Retinal pigment epithelial cell (primary cell): ENCODE results near the gene METAP1.
A peak's percentile ranks its signal among the peaks of the same experiment; 100 is the strongest.

Source experiments
- DNase-seq: peaks from one replicate; pipeline ENCODE4 v3.0.0-alpha.2; 2010; ENCODE audit warnings: low read depth
- H3K4me3 ChIP-seq: 2 replicates; pipeline ENCODE4 v1.5.1; 2011; ENCODE audit warnings: mild to moderate bottlenecking, low read length, control low read depth, moderate library complexity
- TF ChIP-seq, protein P1 (sequence below): conservative IDR thresholded peaks from 2 replicates; pipeline ENCODE4 v1.5.1; 2011; ENCODE audit warnings: low read depth, low read length, control low read depth, inconsistent platforms

METAP1 gene

DNA sequence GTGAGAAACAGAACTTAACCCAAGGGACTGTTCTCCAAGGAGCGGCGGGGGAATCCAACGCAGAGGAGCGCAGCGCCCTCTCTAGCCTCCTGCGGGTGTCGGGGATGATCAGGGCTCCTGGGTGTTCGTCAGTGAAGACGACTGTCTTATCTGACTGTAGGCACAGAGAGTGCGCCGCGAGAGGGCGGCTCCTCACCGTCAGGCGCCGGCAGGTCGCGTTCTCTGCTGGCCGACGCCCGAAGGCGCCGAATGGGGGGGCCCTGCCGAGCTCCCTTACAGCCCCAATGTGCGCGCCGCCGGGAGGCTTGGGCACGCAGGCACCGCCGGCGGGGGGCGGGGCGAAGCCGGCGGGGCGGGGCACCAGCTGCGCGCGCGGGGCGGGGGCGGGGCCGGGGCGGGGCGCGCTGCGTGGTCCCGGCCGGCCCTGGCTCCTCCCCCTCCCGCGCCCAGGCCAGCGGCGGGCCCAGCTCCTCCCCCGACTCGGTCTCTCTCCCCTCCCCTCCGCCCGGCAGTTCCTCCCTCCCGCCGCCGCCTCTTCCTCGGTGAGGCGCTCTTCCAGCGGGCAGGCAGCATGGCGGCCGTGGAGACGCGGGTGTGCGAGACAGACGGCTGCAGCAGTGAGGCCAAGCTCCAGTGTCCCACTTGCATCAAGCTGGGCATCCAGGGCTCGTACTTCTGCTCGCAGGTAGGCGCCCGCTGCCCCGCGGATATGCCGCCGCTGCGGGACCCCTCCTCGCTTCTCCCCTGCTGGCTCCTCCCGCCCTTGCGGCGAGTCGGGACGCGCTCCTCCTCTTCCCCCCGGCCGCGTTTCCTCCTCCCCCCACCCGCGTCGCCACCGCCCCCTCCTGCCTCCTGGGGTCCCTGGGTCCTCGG is at the start of gene METAP1:
Gene METAP1, plus strand, starts transcription at position 539 of the 873 bp plus-strand sequence. Its CDS starts 33 bp downstream, at position 572.
- TF ChIP-seq, protein P1, sequence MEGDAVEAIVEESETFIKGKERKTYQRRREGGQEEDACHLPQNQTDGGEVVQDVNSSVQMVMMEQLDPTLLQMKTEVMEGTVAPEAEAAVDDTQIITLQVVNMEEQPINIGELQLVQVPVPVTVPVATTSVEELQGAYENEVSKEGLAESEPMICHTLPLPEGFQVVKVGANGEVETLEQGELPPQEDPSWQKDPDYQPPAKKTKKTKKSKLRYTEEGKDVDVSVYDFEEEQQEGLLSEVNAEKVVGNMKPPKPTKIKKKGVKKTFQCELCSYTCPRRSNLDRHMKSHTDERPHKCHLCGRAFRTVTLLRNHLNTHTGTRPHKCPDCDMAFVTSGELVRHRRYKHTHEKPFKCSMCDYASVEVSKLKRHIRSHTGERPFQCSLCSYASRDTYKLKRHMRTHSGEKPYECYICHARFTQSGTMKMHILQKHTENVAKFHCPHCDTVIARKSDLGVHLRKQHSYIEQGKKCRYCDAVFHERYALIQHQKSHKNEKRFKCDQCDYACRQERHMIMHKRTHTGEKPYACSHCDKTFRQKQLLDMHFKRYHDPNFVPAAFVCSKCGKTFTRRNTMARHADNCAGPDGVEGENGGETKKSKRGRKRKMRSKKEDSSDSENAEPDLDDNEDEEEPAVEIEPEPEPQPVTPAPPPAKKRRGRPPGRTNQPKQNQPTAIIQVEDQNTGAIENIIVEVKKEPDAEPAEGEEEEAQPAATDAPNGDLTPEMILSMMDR, result peak; percentile 52
- DNase-seq, result peak; percentile 58
- H3K4me3 ChIP-seq, result peak within 1 kb of the TSS; percentile 90

DNA sequence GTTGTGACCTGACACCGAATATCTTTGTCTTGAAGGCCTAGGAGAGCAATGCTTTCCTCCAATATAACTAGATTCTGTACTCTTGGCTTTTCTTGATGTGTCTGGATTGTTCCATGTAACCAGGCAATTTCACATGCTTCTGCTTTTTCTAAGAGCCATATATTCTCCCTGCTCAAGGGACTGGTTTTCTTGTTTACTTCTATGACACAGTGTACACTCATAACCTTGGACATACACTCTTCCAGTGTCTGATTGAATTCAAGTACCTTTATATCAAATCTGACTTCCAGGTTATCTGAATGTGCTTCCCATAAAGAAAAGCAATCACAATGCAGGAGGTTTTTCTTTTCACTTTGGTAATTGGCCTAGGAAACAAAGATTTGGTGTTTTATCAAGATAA is 49.2 kb upstream of the METAP1 start:
- TF ChIP-seq, protein P1, result no peak
- no peak for DNase-seq
- H3K4me3 ChIP-seq, result no peak overlapping the region

DNA sequence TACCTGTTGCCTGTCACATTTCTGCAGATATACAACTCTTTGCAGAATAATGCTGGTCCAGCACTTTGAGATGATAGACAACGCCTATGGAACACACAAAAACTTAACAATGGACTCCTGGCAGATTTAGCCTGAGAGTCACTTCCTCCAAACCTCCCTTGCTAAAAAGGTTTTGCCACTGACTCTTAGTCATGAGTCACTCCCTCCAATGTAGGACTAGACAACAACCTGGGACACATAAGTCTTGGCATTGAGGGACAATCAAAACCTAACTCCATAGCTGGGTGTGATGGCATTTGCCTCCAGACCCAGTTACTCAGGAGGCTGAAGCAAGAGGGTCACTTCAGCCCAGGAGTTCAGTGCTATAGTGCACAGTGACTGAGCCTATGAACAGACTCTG is 44.6 kb upstream of the METAP1 start:
- no peak overlapping the region for H3K4me3 ChIP-seq
- TF ChIP-seq, protein P1, result no peak
- no peak for DNase-seq

DNA sequence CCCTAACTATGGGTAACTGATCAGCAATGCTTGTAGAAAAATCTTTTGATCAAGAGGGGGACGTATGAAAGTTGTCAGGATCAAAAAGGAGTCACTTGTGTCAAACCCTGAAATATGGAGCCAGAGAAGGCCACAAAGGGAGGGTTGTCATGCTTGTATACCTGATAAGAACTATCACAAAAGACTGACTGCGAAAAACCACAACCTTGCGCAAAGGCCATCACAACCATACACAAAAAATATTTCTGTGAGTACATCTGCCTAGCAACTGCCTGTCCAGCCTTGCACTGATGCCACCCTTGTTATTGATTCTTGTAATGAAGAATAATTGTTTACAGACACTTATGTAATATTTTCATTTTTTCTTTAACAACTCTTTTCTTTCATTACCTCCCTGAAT is 43.8 kb upstream of the METAP1 start:
- TF ChIP-seq, protein P1, result no peak
- no peak for DNase-seq
- H3K4me3 ChIP-seq, result no peak overlapping the region

DNA sequence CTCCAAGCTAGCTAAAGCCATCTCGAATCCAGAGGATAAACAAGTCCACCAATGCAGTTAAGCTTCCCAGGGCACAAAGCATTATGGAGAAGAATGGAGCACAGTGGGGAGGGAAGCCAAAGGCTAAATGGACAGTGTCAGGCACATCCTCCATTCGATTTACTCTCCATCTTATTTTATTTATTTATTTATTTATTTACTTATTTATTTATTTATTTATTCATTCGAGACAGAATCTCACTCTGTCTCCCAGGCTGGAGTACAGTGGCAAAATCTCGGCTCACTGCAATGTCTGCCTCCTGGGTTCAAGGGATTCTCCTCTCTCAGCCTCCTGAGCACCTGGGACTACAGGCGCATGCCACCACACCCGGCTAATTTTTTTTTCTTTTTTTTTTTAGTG is 40.3 kb upstream of the METAP1 start:
- TF ChIP-seq, protein P1, result no peak
- DNase-seq, result no peak
- H3K4me3 ChIP-seq, result no peak overlapping the region

DNA sequence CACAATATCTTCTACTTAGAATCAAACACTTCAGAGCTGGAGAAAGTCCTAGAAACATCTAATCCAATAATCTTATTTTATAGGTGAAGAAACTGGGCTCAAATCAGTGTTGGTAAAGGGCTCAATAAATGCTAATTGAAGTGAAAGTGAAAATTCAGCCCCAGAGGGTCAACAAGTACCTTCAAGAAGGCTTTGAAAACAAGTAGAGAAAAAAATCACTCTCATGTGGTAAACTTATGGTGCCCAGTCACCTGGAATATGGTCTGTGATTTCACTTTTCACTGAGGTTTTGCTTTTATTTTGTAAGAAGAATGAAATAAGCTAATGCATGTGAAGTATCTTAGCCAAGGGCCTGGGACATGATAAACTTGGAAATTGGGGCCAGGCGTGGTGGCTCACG is 37.5 kb upstream of the METAP1 start:
- TF ChIP-seq, protein P1, result no peak
- no peak for DNase-seq
- H3K4me3 ChIP-seq, result no peak overlapping the region

DNA sequence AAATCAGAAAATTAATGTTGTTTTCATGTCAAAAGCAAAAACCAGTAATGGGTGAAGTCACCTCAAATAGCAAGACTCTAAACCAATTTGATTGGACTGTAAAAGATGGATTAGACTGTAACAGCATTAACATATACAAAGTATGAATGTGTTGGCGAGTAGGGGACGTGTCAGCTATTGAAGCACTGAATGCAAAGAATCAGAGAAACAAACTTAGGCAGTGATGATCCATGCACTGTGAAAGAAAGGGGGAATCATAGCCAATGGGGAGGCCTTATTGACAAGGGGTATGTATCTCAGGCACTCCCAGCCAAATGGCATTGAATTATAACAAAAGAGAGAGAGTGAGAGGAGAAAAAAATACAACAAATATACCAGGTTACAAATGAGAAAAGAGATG is 36.1 kb upstream of the METAP1 start:
- no peak for DNase-seq
- no peak overlapping the region for H3K4me3 ChIP-seq
- TF ChIP-seq, protein P1, result no peak
